Smooth muscle cell (in vitro differentiated cells): Measurements from ENCODE around the gene ARSH. TPM values are rescaled to one million over a fixed set of nuclear protein-coding genes. Genes with fewer than 3 reads are reported as not detected.
"Not testable (repeated sequence)": the region's sequence is repeated elsewhere in the genome, so short reads cannot be mapped to it uniquely, and the experiment has no call there.

Experiments
- DNase-seq: peaks from one replicate; lab custom pipeline; 2025; ENCODE audit not compliant: unreplicated experiment; lab: John Stamatoyannopoulos, UW
- H2AFZ ChIP-seq: fragments of 200-600 bp; sonication (generic); 2 replicates; pipeline ENCODE4 v1.6.0; 2016; ENCODE audit warnings: antibody characterized with exemption, low read depth, mild to moderate bottlenecking
- H3F3A ChIP-seq: fragments of 200-600 bp; sonication (generic); 2 replicates; pipeline ENCODE4 v1.6.0; 2017; ENCODE audit warnings: antibody characterized with exemption, low read depth
- H3K27ac ChIP-seq: fragments of 200-600 bp; sonication (generic); 2 replicates; pipeline ENCODE4 v1.5.1; 2016; ENCODE audit warnings: low read depth, mild to moderate bottlenecking
- H3K27me3 ChIP-seq: fragments of 200-600 bp; sonication (generic); 2 replicates; pipeline ENCODE4 v1.6.1; 2016; ENCODE audit warnings: low read depth, mild to moderate bottlenecking
- H3K36me3 ChIP-seq: fragments of 200-600 bp; sonication (generic); 2 replicates; pipeline ENCODE4 v1.5.1; 2016; ENCODE audit warnings: low read depth
- H3K4me1 ChIP-seq: fragments of 200-600 bp; sonication (generic); 2 replicates; pipeline ENCODE4 v1.5.1; 2016; ENCODE audit warnings: low read depth
- H3K4me2 ChIP-seq: fragments of 200-600 bp; sonication (generic); 2 replicates; pipeline ENCODE4 v1.6.0; 2016; ENCODE audit warnings: mild to moderate bottlenecking
- H3K4me3 ChIP-seq: fragments of 200-600 bp; sonication (generic); 2 replicates; pipeline ENCODE4 v1.5.1; 2016; ENCODE audit warnings: mild to moderate bottlenecking
- H3K79me2 ChIP-seq: fragments of 200-600 bp; sonication (generic); 2 replicates; pipeline ENCODE4 v1.6.0; 2016; ENCODE audit warnings: low read depth, mild to moderate bottlenecking
- H3K9ac ChIP-seq: fragments of 200-600 bp; sonication (generic); 2 replicates; pipeline ENCODE4 v1.6.0; 2016; ENCODE audit warnings: low read depth
- H3K9me3 ChIP-seq: fragments of 200-600 bp; sonication (generic); replicated peaks from 2 replicates; pipeline ENCODE4 v1.5.1; 2016; ENCODE audit warnings: low read depth
- H4K20me1 ChIP-seq: fragments of 200-600 bp; sonication (generic); 2 replicates; pipeline ENCODE4 v1.6.0; 2016; ENCODE audit warnings: low read depth
- WGBS: methylation state at CpG from one replicate; pipeline ENCODE4 v1.1.7; 2016; ENCODE audit warnings: low lambda C conversion rate; 5-methylcytosine and 5-hydroxymethylcytosine counted together
- polyA plus RNA-seq: library from polyadenylated mRNA; unstranded; fragments of >200 nt; fragmentation: Nextera tagmentation; extraction: Ambion mirVana; gene quantifications from 2 replicates; pipeline ENCODE4 v1.2.1, GENCODE V29; 2016
- total RNA-seq: library from RNA; depleted of rRNA; stranded (reverse); fragments of >200 nt; gene quantifications from 2 replicates; pipeline ENCODE4 v1.2.3, GENCODE V29; 2014
- TF ChIP-seq, protein P1 (sequence below): fragments of 200-600 bp; sonication (generic); IDR thresholded peaks from 2 replicates; pipeline ENCODE4 v1.5.1; 2017; ENCODE audit warnings: borderline replicate concordance, mild to moderate bottlenecking, antibody characterized with exemption; ENCODE audit not compliant: insufficient read depth, poor library complexity, severe bottlenecking

ARSH gene
- total and polyA plus RNA-seq, 2 experiments from 2014 or later, result not detected

DNA sequence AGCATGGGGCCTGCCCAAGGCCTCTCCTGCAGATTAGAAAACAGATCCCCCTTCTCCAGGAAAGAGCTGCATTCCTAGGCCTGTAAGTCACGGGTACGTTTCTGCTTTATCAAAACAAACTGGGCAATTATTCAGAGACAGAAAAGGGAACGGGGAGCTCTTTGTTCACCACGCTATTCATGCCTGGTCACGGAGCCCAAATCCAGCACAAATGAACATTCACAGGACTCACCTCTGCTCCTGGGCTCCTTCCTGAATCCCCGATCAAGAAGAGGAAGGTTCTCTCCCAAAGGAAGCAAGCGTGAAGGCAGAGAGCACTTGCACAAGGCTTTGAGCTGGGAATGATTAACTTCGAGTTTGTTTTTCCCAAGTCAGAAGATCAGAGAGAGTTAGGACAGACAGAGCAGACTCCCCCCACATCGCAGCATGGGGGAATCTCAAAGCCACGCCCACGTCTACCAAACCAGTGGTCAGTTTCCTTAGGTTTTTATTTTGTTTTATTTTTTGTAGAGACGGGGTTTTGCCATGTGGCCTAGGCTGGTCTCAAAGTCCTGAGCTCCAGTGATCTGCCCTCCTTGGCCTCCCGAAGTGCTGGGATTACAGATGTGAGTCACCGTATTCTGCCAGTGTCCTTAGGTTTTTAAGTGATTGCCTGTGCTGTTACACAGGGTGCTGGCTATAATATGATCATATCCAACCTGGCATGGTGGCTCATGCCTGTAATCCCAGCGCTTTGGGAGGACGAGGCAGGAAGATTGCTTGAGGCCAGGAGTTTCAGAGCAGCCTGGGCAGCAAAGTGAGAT lies 42.2 kb upstream of the ARSH start:
- peak overlapping the region; percentile 91 for H3K9ac ChIP-seq
- not testable (repeated sequence) for DNase-seq, H3K79me2 ChIP-seq, H3K27me3 ChIP-seq, H4K20me1 ChIP-seq, H3K9me3 ChIP-seq, H3K36me3 ChIP-seq
- H3F3A ChIP-seq, result peaks cover 16% of the 10 kb centered on the region
- H3K4me3 ChIP-seq, result peak overlapping the region; percentile 38
- peak overlapping the region; percentile 99 for H3K27ac ChIP-seq
- H3K4me2 ChIP-seq, result peak overlapping the region; percentile 80
- WGBS, result 6% methylated on average over 16 of the region's 16 CpGs
- peaks cover 13% of the 10 kb centered on the region for H3K4me1 ChIP-seq
- peak overlapping the region; percentile 86 for H2AFZ ChIP-seq

DNA sequence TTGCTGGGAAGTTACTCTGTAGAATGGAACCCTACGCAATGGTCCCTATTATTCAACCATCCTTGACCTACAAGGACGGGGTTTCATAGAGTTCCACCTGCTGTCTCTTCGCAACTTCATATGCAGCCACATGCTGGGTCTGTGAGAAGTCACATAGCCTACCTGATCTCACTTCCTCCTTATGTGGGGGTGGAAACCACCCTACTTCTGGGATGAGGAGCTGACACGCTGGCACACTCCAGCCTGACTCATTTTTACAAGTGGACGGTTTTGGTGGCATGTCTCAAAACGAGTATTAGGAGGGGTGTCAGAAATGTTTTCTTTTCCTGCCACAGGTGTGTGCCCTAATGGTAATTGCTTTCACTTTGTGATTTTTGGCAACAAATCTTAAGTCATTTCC lies 40.4 kb upstream of the ARSH start:
- Histone ChIP-seq H3F3A (peaks cover 16% of the 10 kb centered on the region), H3K9me3 (no peaks in the 10 kb centered on the region), H3K36me3 (no peaks in the 10 kb centered on the region), H3K27me3 (no peaks in the 10 kb centered on the region), H3K79me2 (no peaks in the 10 kb centered on the region), H3K9ac (no peak overlapping the region), H3K4me1 (peaks cover 13% of the 10 kb centered on the region), H3K4me3 (no peak overlapping the region), H3K4me2 (no peak overlapping the region), H3K27ac (no peak overlapping the region), H4K20me1 (no peaks in the 10 kb centered on the region), H2AFZ (no peak overlapping the region)
- WGBS, result 89% methylated on average over 6 of the region's 6 CpGs
- TF ChIP-seq, protein P1, sequence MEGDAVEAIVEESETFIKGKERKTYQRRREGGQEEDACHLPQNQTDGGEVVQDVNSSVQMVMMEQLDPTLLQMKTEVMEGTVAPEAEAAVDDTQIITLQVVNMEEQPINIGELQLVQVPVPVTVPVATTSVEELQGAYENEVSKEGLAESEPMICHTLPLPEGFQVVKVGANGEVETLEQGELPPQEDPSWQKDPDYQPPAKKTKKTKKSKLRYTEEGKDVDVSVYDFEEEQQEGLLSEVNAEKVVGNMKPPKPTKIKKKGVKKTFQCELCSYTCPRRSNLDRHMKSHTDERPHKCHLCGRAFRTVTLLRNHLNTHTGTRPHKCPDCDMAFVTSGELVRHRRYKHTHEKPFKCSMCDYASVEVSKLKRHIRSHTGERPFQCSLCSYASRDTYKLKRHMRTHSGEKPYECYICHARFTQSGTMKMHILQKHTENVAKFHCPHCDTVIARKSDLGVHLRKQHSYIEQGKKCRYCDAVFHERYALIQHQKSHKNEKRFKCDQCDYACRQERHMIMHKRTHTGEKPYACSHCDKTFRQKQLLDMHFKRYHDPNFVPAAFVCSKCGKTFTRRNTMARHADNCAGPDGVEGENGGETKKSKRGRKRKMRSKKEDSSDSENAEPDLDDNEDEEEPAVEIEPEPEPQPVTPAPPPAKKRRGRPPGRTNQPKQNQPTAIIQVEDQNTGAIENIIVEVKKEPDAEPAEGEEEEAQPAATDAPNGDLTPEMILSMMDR, result no peak
- DNase-seq, result no peak

DNA sequence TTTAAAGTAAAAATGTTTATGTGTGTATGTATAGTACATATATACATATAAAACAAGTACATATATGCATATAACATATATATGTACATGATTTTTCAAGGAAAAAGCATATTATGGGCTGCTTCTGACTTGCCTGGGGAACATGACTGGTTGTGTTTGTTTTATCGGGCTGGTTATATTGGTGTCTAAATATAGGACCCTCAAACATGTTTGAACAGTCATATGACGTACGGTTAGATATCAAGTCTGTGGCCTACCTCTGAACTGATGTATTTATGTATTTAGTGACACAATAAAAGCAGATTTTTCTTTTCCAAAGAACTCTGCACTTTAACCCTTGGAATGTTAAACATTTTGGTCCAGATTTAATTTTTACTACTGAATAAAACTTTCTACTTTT lies 39.3 kb upstream of the ARSH start:
- Histone ChIP-seq H3K79me2 (no peaks in the 10 kb centered on the region), H3K4me2 (no peak overlapping the region), H3K27ac (no peak overlapping the region), H3K9ac (no peak overlapping the region), H3K4me3 (no peak overlapping the region), H3K27me3 (no peaks in the 10 kb centered on the region), H3F3A (peaks cover 16% of the 10 kb centered on the region), H2AFZ (no peak overlapping the region), H3K9me3 (no peaks in the 10 kb centered on the region), H3K36me3 (no peaks in the 10 kb centered on the region), H3K4me1 (peaks cover 13% of the 10 kb centered on the region), H4K20me1 (no peaks in the 10 kb centered on the region)
- 93% methylated on average over 3 of the region's 3 CpGs for WGBS
- TF ChIP-seq, protein P1, result no peak
- DNase-seq, result no peak

DNA sequence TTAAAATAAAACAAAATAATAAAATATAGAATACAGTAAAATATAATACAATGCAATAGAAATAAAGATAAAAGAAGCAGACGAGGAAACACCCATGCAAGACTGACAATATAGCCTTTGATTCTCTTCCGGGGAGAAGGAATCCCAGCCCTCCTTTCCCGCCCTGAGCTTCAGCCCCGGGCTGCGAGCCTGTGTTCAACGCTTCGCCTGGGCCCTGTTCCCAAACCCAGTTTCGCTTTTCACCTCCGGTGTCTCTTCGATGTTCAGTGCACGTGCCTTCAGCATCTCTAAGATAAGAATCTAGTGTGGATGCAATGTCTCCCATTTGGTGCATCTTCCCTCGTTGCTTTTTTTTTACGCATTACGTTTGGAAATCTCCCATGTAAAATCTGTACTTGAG lies 38.8 kb upstream of the ARSH start:
- Histone ChIP-seq H3K36me3 (no peaks in the 10 kb centered on the region), H3K9me3 (no peaks in the 10 kb centered on the region), H3K4me3 (no peak overlapping the region), H3K4me1 (peaks cover 13% of the 10 kb centered on the region), H3K4me2 (peak overlapping the region; percentile 38), H3F3A (peaks cover 16% of the 10 kb centered on the region), H4K20me1 (no peaks in the 10 kb centered on the region), H3K9ac (no peak overlapping the region), H3K27ac (peak overlapping the region; percentile 16), H3K79me2 (no peaks in the 10 kb centered on the region), H3K27me3 (no peaks in the 10 kb centered on the region), H2AFZ (peak overlapping the region; percentile 68)
- TF ChIP-seq, protein P1, result no peak
- WGBS, result 94% methylated on average over 14 of the region's 14 CpGs
- no peak for DNase-seq
